ENCODE results near the gene NAB1.
A peak's percentile ranks its signal among the peaks of the same experiment; 100 is the strongest.

The NAB1 gene

DNA sequence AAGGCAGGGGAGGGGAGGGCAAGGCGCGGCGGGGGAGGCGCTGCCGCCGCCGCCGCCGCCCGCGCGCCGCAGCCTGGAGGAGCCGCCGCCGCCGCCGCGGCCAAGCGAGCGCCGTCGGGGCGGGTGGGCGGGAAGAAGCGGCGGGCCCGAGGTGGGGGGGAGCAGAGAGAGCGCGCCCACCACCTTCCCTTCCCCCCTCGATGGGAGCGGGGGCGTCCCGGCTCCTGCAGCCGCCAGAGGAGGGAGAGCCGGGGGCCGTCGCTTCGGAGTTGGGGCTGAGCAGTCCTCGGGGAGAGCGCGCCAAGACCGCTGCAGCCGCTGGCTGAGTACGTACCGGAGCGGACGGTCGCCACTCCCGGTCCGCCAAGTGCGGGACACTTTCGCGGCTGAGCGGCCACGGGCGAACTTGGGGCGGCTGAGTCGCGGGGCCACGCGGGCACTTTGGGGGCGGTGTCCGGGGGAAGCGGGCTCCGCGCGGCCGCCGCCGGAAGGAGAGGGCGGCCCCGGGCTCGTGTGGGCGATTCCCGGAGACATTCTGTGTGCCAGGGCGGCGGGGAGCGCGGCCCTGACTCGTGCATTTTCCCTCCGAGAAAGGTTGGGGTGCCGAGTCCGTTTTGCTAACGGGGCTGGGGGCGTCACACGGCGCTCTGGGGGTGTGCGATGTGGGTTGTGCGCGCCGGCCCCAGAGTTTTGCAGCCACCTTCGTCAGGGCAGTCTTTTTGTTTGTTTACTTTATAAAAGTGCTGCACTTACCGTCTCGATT, at the start of gene NAB1:
TSS of gene NAB1 (plus strand) at position 49 of the 763 bp plus-strand sequence. CDS start 10,094 bp downstream, outside the sequence.
- peak within 1 kb of the TSS; percentile 79 to 97 for H3K27ac ChIP-seq
- TF ChIP-seq CTCF (IDR thresholded peaks at IDR 0.05) = no peak

GRCh38 chr2:190599546-190600220, 49.2 kb upstream of the NAB1 start:
- Histone ChIP-seq H3K4me3 (no peak overlapping the region), H3K9me3 (no peaks in the 10 kb centered on the region), H3K27me3 (no peaks in the 10 kb centered on the region), H3K36me3 (no peaks in the 10 kb centered on the region), H3K4me1 (peaks cover 0 to 27% (median 7%) of the 10 kb centered on the region in 4 donors), H3K27ac (no peak overlapping the region)
- DNase-seq = no peak
- intact Hi-C loops (cut with DNase I; ENCODE audit: low total_unique reads) = no loop called here
- TF ChIP-seq CTCF (IDR thresholded peaks at IDR 0.05) = no peak

More for the DNA sequence above, at the start of gene NAB1:
- no peaks in the 10 kb centered on the region for H3K27me3 ChIP-seq
- no peaks in the 10 kb centered on the region for H3K36me3 ChIP-seq
- intact Hi-C loops (cut with DNase I; ENCODE audit: low total_unique reads) = loop anchor here (5.0 kb wide), 1 partner anchor 112 kb away; no protein-coding TSS in a partner anchor
- no peaks in the 10 kb centered on the region for H3K9me3 ChIP-seq
- H3K4me1 ChIP-seq = peaks cover 0 to 62% (median 23%) of the 10 kb centered on the region in 4 donors
- peak; percentile 38 to 82 for DNase-seq
- H3K4me3 ChIP-seq = peak within 1 kb of the TSS; percentile 57 to 98

DNA sequence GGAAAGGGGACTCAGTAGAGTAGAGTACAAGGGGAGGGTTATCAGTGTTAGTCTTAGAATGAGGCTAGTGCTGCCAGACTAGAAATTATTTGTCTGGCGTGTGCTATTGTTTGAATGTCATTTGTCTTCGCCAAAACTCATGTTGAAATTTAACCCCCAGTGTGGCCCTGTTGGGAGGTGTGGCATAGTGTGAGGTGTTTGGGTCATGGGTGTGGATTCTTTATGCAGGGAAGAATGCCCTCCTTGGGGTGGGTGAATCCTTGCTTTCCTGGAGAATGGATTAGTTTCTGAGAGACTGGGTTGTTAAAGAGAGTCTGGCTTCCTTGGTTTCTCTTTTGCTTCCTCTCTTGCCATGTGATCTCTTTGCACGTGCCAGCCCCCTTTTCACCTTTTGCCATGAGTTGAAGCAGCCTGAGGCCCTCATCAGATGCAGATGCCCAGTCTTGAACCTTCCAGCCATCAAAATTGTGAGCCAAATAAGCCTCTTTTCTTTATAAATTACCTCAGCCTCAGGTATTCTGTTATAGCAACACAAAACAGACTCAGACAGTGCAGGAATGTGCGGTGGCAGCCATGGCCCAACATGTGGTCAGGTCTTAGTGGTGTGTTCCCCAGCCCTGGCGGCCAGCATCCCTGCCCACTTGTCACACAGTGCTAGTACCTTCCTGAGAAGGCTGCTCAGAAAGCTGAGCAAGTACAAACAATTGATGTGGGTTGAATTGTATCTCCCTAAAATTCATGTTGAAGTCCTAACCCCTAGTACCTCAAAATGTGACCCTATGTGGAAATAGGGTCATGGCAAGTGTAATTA, 48.4 kb upstream of the NAB1 start:
- Histone ChIP-seq H3K27me3 (no peaks in the 10 kb centered on the region), H3K27ac (no peak overlapping the region), H3K4me3 (no peak overlapping the region), H3K4me1 (peaks cover 0 to 27% (median 7%) of the 10 kb centered on the region in 4 donors), H3K36me3 (no peaks in the 10 kb centered on the region), H3K9me3 (no peaks in the 10 kb centered on the region)
- intact Hi-C loops (cut with DNase I; ENCODE audit: low total_unique reads) = no loop called here
- DNase-seq = no peak
- no peak for TF ChIP-seq CTCF (IDR thresholded peaks at IDR 0.05)

- intact Hi-C loops (cut with DNase I; ENCODE audit: low total_unique reads) = no loop called here
- TF ChIP-seq CTCF (IDR thresholded peaks at IDR 0.05) = no peak
- no peaks in the 10 kb centered on the region for H3K36me3 ChIP-seq
- H3K9me3 ChIP-seq = no peaks in the 10 kb centered on the region
- H3K27me3 ChIP-seq = no peaks in the 10 kb centered on the region
- H3K4me1 ChIP-seq = peaks cover 0 to 10% (median 5%) of the 10 kb centered on the region in 4 donors
- H3K27ac ChIP-seq = no peak overlapping the region
- H3K4me3 ChIP-seq = no peak overlapping the region
- DNase-seq = no peak
Observed at GRCh38 chr2:190603374-190603773, 45.5 kb upstream of the NAB1 start.

DNA sequence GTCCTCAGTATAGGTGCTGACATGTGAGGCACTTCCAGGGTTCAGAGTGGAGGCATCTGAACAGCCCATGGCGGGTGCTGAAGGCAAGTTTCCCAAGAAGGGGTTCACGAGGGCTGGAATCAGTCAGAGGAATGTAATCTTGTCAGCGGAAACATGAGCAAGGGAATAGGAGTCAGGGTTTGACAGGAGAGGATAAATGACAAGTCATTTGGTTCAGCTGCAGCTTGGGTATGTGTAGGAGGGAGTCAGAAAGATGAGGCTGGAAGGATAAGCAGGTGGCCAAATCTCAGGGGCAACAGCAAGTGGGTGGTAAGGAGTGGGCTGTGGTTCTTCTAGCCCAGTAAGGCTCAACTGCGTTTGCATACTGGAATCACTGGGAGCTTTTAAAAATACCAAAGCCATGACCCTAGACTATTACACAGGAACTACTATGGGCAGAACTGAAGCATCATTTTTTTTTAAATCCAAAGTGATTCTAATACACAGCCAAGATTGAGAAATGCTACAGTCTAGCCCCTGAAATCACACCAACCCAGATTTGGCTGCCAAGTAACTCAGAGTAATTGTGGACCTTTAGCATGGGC, 41.8 kb upstream of the NAB1 start:
- no peak for TF ChIP-seq CTCF (IDR thresholded peaks at IDR 0.05)
- H3K4me3 ChIP-seq = no peak overlapping the region
- intact Hi-C loops (cut with DNase I; ENCODE audit: low total_unique reads) = no loop called here
- H3K27ac ChIP-seq = no peak overlapping the region
- no peak for DNase-seq
- no peaks in the 10 kb centered on the region for H3K4me1 ChIP-seq
- no peaks in the 10 kb centered on the region for H3K9me3 ChIP-seq
- H3K36me3 ChIP-seq = no peaks in the 10 kb centered on the region
- no peaks in the 10 kb centered on the region for H3K27me3 ChIP-seq
